ENCODE measurements around the gene GOLGA6A.
"Not testable (repeated sequence)": the region's sequence is repeated elsewhere in the genome, so short reads cannot be mapped to it uniquely, and the experiment has no call there.

GOLGA6A gene

GRCh38 chr15:74099963-74100733 lies 17.8 kb upstream of the GOLGA6A start:
- peak; percentile 26 to 54 for DNase-seq (ENCODE audit: low read depth in 2 of 2)

- DNase-seq (ENCODE audit: low read depth in 2 of 2), result not testable (repeated sequence)
Observed at GRCh38 chr15:74096753-74097474, 14.6 kb upstream of the GOLGA6A start.

GRCh38 chr15:74095610-74096009 lies 13.3 kb upstream of the GOLGA6A start:
- DNase-seq (ENCODE audit: low read depth in 2 of 2), result not testable (repeated sequence)

GRCh38 chr15:74094567-74094966 lies 12.2 kb upstream of the GOLGA6A start:
- DNase-seq (ENCODE audit: low read depth in 2 of 2), result not testable (repeated sequence)

GRCh38 chr15:74075781-74076180 lies 6.6 kb downstream of the GOLGA6A start:
- not testable (repeated sequence) for DNase-seq (ENCODE audit: low read depth in 2 of 2)

- not testable (repeated sequence) for DNase-seq (ENCODE audit: low read depth in 2 of 2)
Observed at GRCh38 chr15:74072614-74073337, 9.6 kb downstream of the GOLGA6A start.

- DNase-seq (ENCODE audit: low read depth in 2 of 2), result not testable (repeated sequence)
Observed at GRCh38 chr15:74072132-74072531, 10.2 kb downstream of the GOLGA6A start.

GRCh38 chr15:74071645-74072044 lies 10.7 kb downstream of the GOLGA6A start:
- not testable (repeated sequence) for DNase-seq (ENCODE audit: low read depth in 2 of 2)

GRCh38 chr15:74065684-74066411 lies 16.5 kb downstream of the GOLGA6A start:
- DNase-seq (ENCODE audit: low read depth in 2 of 2), result not testable (repeated sequence)

- not testable (repeated sequence) for DNase-seq (ENCODE audit: low read depth in 2 of 2)
Observed at GRCh38 chr15:74064822-74065221, 17.5 kb downstream of the GOLGA6A start.

GRCh38 chr15:74064183-74064582 lies 18.2 kb downstream of the GOLGA6A start:
- DNase-seq (ENCODE audit: low read depth in 2 of 2), result not testable (repeated sequence)

GRCh38 chr15:74063425-74064146 lies 18.8 kb downstream of the GOLGA6A start:
- not testable (repeated sequence) for DNase-seq (ENCODE audit: low read depth in 2 of 2)

- no peak for DNase-seq (ENCODE audit: low read depth in 2 of 2)
Observed at GRCh38 chr15:74062671-74063070, 19.7 kb downstream of the GOLGA6A start.

GRCh38 chr15:74062236-74062635 lies 20.1 kb downstream of the GOLGA6A start:
- no peak for DNase-seq (ENCODE audit: low read depth in 2 of 2)

- no peak for DNase-seq (ENCODE audit: low read depth in 2 of 2)
Observed at GRCh38 chr15:74060251-74060650, 22.1 kb downstream of the GOLGA6A start.

- DNase-seq (ENCODE audit: low read depth in 2 of 2), result not testable (repeated sequence)
Observed at GRCh38 chr15:74059050-74059833, 23.1 kb downstream of the GOLGA6A start.

- not testable (repeated sequence) for DNase-seq (ENCODE audit: low read depth in 2 of 2)
Observed at GRCh38 chr15:74056330-74056729, 26.0 kb downstream of the GOLGA6A start.

GRCh38 chr15:74055804-74056203 lies 26.5 kb downstream of the GOLGA6A start:
- DNase-seq (ENCODE audit: low read depth in 2 of 2), result no peak

GRCh38 chr15:74053941-74054529 lies 28.3 kb downstream of the GOLGA6A start:
- peak; percentile 23 to 33 for DNase-seq (ENCODE audit: low read depth in 2 of 2)

GRCh38 chr15:74053517-74053916 lies 28.8 kb downstream of the GOLGA6A start:
- DNase-seq (ENCODE audit: low read depth in 2 of 2), result no peak

Data from stimulated activated CD8-positive, alpha-beta memory T cell treated with anti-CD3 and anti-CD28 coated beads, Interleukin-7, amount 100 ng/mL, for 4 hours (primary cell).